Stimulated activated CD4-positive, alpha-beta T cell treated with anti-CD3 and anti-CD28 coated beads, TNF-alpha, amount 100 ng/mL, for 24 hours (primary cell): Measurements from ENCODE around the gene SLC1A4.

ENCODE experiments used
- DNase-seq, 3 experiments: peaks; one replicate each; pipeline ENCODE4 v3.0.0-alpha.2; 2020; ENCODE audit warnings: low read depth in 3 of 3

Gene SLC1A4

GRCh38 chr2:65053199-65053598, 64.0 kb downstream of the SLC1A4 start:
- no peak for DNase-seq

- no peak for DNase-seq
Measured at GRCh38 chr2:65054749-65055421, 65.7 kb downstream of the SLC1A4 start.

- DNase-seq: peak in 1 of 3 experiments; percentile 53
Measured at GRCh38 chr2:65055422-65056214, 66.4 kb downstream of the SLC1A4 start.

GRCh38 chr2:65056215-65057053, 67.2 kb downstream of the SLC1A4 start, which contains the start of gene CEP68:
Gene CEP68, plus strand, starts transcription at chr2:65056416. Its CDS starts 13,029 bp downstream, at chr2:65069445.
- DNase-seq: peak; percentile 90 to 96 (median 94)

- no peak for DNase-seq
Measured at GRCh38 chr2:65057054-65057375, 67.8 kb downstream of the SLC1A4 start.

GRCh38 chr2:65057391-65058052, 68.3 kb downstream of the SLC1A4 start:
- peak in 2 of 3 experiments; percentile 22 to 30 for DNase-seq

- no peak for DNase-seq
Measured at GRCh38 chr2:65059071-65059470, 69.9 kb downstream of the SLC1A4 start.

- DNase-seq: no peak
Measured at GRCh38 chr2:65061146-65061909, 72.1 kb downstream of the SLC1A4 start.

- DNase-seq: no peak
Measured at GRCh38 chr2:65061910-65062339, 72.7 kb downstream of the SLC1A4 start.

- no peak for DNase-seq
Measured at GRCh38 chr2:65062843-65063825, 73.9 kb downstream of the SLC1A4 start.

- DNase-seq: no peak
Measured at GRCh38 chr2:65064728-65065552, 75.7 kb downstream of the SLC1A4 start.

GRCh38 chr2:65067806-65068553, 78.8 kb downstream of the SLC1A4 start:
- DNase-seq: no peak

GRCh38 chr2:65069439-65069824, 80.2 kb downstream of the SLC1A4 start:
- no peak for DNase-seq

- peak in 1 of 3 experiments; percentile 20 for DNase-seq
Measured at GRCh38 chr2:65070172-65070830, 81.1 kb downstream of the SLC1A4 start.

GRCh38 chr2:65070856-65071255, 81.7 kb downstream of the SLC1A4 start:
- no peak for DNase-seq

- no peak for DNase-seq
Measured at GRCh38 chr2:65071499-65072180, 82.4 kb downstream of the SLC1A4 start.
